Stimulated activated CD4-positive, alpha-beta T cell treated with anti-CD3 and anti-CD28 coated beads, TNF-alpha, amount 100 ng/mL, for 1 hour (primary cell): ENCODE results near the gene PRAF2.
A peak's percentile ranks its signal among the peaks of the same experiment; 100 is the strongest.

ENCODE experiments used
- DNase-seq, 3 donors: peaks; one replicate each; pipeline ENCODE4 v3.0.0-alpha.2; 2020; ENCODE audit warnings: low read depth in 3 of 3, low spot score in 1 of 3

The PRAF2 gene

GRCh38 chrX:49075347-49075746 lies 1.5 kb upstream of the PRAF2 start:
- no peak for DNase-seq

DNA sequence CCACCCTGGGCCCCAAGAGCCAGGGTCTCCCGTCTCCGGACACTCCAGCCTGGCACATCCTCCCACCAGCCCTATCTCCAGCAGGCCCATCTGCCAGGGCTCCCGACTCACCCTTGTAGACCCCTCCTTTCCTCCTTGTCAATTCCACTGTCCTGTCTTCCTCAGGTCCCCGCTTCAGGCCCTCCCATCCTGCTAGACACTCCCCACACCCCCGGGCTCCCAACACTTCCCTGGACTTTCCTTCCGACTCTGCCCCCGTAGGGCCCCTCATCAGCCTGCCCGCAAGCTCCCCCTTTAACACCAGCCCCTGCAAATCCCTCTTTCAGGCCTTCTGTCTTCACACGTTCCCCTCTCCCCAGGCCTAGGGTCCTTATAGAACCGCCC lies 1.1 kb downstream of the PRAF2 start:
- no peak for DNase-seq

GRCh38 chrX:49071877-49072711 lies 1.7 kb downstream of the PRAF2 start:
- no peak for DNase-seq

- no peak for DNase-seq
These were observed 2.8 kb downstream of the PRAF2 start for GRCh38 chrX:49070988-49071387.

- DNase-seq: no peak
These were observed 4.8 kb downstream of the PRAF2 start for GRCh38 chrX:49069038-49069437.

DNA sequence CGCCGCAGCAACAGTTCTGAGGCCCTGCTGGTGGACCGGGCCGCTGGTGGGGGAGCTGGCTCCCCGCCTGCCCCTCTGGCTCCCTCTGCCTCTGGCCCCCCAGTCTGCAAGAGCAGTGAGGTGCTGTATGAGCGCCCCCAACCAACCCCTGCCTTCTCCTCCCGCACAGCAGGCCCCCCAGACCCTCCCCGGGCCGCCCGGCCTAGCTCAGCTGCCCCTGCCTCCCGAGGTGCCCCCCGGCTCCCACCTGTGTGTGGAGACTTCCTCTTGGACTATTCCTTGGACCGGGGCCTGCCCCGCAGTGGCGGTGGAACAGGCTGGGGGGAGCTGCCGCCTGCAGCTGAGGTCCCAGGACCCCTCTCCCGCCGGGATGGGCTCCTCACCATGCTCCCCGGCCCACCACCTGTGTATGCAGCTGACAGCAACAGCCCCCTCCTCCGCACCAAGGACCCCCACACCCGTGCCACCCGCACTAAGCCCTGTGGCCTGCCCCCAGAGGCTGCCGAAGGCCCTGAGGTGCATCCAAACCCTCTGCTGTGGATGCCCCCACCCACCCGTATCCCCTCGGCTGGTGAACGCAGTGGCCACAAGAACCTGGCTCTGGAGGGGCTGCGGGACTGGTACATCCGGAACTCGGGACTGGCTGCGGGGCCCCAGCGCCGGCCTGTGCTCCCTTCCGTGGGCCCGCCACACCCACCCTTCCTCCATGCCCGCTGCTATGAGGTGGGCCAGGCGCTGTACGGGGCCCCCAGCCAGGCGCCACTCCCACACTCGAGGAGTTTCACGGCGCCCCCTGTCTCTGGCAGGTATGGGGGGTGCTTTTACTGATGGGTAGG lies 6.3 kb downstream of the PRAF2 start:
- no peak for DNase-seq

- no peak for DNase-seq
These were observed 7.1 kb downstream of the PRAF2 start for GRCh38 chrX:49066690-49067089.

GRCh38 chrX:49066278-49066677 lies 7.5 kb downstream of the PRAF2 start:
- DNase-seq: no peak

DNA sequence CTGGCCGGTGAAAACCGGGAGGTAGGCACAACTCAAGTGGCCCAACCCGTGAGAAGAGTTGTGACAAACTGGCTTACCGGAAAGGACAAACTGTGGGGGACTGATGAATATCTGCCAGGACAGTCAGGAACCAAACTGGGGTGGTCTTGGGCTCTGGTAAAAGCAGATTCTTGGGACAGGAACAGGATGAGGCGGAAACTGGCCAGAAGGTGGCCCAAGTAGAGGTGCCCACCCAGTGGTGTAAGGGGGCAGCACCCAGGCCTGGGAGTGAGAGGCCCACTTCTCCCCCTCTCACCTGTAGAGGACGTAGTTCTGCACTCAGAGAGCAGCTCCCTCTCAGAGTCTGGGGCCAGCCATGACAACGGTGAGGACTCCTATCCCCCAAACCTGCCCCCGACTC lies 9.1 kb downstream of the PRAF2 start:
- no peak for DNase-seq

GRCh38 chrX:49064303-49064702 lies 9.5 kb downstream of the PRAF2 start:
- no peak for DNase-seq

- no peak for DNase-seq
These were observed 10.1 kb downstream of the PRAF2 start for GRCh38 chrX:49063715-49064114.

DNA sequence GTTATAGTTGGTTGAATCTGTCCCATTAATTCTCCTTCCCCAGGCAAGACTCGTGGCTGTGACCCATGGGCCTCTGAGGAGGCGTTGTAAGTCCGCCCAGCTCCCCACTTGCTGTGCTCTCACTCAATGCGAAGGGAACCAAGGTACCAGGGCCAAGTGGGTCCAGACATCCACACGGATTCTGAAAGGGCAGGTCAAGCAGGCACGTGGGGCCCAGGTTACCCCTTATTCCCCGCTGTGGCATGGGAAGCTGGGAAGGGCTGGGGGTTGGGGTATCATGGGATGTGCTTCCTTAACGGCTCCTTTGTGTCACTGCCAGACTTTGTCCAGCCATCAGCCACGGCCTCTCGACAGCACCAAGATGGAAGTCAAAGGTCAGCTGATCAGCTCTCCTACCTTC lies 11.9 kb downstream of the PRAF2 start:
- no peak for DNase-seq

DNA sequence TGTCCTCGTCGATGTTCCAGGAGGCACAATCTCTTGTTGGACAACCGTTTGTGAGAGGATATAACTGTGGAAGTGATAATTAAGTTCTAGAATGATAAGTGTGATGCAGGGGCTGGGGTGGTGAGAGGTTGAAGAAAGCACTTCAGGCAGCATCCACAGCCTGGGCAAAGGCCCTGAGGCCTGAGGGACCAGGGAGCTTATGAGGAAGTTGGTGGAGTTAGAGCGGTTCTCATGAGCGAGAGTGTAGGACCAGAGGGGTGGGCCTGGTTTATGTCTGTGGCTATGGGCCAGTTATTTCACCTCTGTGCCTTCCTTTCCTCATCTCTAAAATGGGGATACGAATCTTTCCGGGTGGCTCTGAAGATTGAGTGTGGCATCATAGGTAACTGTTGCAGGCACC lies 12.3 kb downstream of the PRAF2 start:
- no peak for DNase-seq

DNA sequence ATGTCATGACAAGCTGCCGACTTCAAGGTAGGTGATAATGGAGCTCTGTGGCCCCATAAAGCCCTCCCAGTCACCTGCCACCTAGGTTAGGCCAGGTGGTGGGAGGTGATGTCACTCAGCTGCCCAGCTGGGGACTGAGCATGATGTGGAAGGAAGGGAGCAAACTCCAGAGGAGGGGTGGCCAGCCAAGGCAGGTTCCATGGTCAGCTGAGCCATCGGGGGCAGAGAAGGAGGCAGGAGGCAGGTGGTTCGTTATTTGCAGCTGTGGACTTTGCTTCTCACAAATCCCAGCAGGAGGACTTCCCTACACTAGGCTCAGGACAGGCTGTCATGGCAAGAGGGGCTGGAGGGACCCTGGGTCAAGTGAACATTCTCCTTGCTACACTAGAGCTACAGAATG lies 12.9 kb downstream of the PRAF2 start:
- no peak for DNase-seq

- no peak for DNase-seq
These were observed 14.1 kb downstream of the PRAF2 start for GRCh38 chrX:49059681-49060085.

- no peak for DNase-seq
These were observed 14.6 kb downstream of the PRAF2 start for GRCh38 chrX:49059201-49059600.

- no peak for DNase-seq
These were observed 15.0 kb downstream of the PRAF2 start, which contains the start of gene CCDC120 for GRCh38 chrX:49058794-49059193. Gene CCDC120 (plus strand): TSS chrX:49058999. CDS start chrX:49062042, 3,043 bp downstream.

GRCh38 chrX:49054073-49054762 lies 19.6 kb downstream of the PRAF2 start:
- DNase-seq: no peak

GRCh38 chrX:49053223-49054072 lies 20.4 kb downstream of the PRAF2 start:
- peak in 2 of 3 donors; percentile 30 to 36 for DNase-seq

DNA sequence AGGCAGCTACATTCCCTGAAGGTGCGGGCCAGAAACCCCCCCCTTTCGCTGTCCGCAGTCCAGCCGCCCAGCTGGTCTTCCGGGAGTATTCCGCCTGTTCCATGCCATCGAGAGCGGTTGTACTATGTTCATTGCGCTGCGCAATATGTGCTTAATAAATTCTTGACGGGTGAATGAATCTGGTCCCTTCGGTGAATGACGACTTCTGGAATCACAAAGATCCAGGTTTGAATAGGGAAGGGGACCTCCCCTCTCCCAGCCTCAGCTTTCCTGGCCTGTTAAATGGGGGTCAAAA lies 29.9 kb downstream of the PRAF2 start:
- no peak for DNase-seq
